Neural crest cell (in vitro differentiated cells): ENCODE results near the gene LARP4B. TPM values are rescaled to one million over a fixed set of nuclear protein-coding genes. Genes with fewer than 3 reads are reported as not detected.

Experiments used
- DNase-seq: peaks from one replicate; pipeline ENCODE4 v3.0.0; 2021; ENCODE audit warnings: low read depth, mixed read lengths, low spot score
- H3K27ac Mint-ChIP-seq: one replicate; pipeline ENCODE4 v1.8.0; 2021; ENCODE audit warnings: mild to moderate bottlenecking, mixed read lengths; ENCODE audit not compliant: unreplicated experiment
- H3K27me3 Mint-ChIP-seq: 2 replicates; pipeline ENCODE4 v1.8.0; 2021; ENCODE audit warnings: low read depth, mild to moderate bottlenecking, mixed read lengths
- H3K36me3 Mint-ChIP-seq: 2 replicates; pipeline ENCODE4 v1.8.0; 2021; ENCODE audit warnings: low read depth, mild to moderate bottlenecking, mixed read lengths
- H3K4me1 Mint-ChIP-seq: 2 replicates; pipeline ENCODE4 v1.8.0; 2021; ENCODE audit warnings: mixed read lengths
- H3K4me3 Mint-ChIP-seq: one replicate; pipeline ENCODE4 v1.8.0; 2021; ENCODE audit warnings: mild to moderate bottlenecking, mixed read lengths
- H3K9me3 Mint-ChIP-seq: 2 replicates; pipeline ENCODE4 v1.8.0; 2021; ENCODE audit warnings: mixed read lengths
- CTCF ChIP-seq: fragments of 200-600 bp; sonication (generic); conservative IDR thresholded peaks from 2 replicates; pipeline ENCODE4 v1.5.0; 2021; ENCODE audit warnings: antibody characterized with exemption, mild to moderate bottlenecking
- total RNA-seq: library from RNA; stranded (reverse); gene quantifications from 2 replicates; pipeline ENCODE4 v1.2.1, GENCODE V29; 2021

Gene LARP4B
- total RNA-seq, 1 donor from 2014 or later, result 75.4 TPM

GRCh38 chr10:810351-810846 lies 121.1 kb downstream of the LARP4B start:
- no peaks in the 10 kb centered on the region for H3K9me3 Mint-ChIP-seq
- H3K4me1 Mint-ChIP-seq, result no peaks in the 10 kb centered on the region
- no peaks in the 10 kb centered on the region for H3K27me3 Mint-ChIP-seq
- peaks cover 18% of the 10 kb centered on the region for H3K36me3 Mint-ChIP-seq
- H3K27ac Mint-ChIP-seq, result peak overlapping the region; percentile 62
- TF ChIP-seq CTCF, result peak; percentile 57
- peak; percentile 38 for DNase-seq
- H3K4me3 Mint-ChIP-seq, result no peak overlapping the region

GRCh38 chr10:809671-810350 lies 121.7 kb downstream of the LARP4B start:
- Mint-ChIP-seq H3K27ac (peak overlapping the region; percentile 62), H3K4me1 (no peaks in the 10 kb centered on the region), H3K9me3 (no peaks in the 10 kb centered on the region), H3K4me3 (no peak overlapping the region), H3K36me3 (peaks cover 18% of the 10 kb centered on the region), H3K27me3 (no peaks in the 10 kb centered on the region)
- DNase-seq, result no peak
- TF ChIP-seq CTCF, result no peak

GRCh38 chr10:807958-808353 lies 123.5 kb downstream of the LARP4B start:
- Mint-ChIP-seq H3K4me1 (no peaks in the 10 kb centered on the region), H3K9me3 (no peaks in the 10 kb centered on the region), H3K4me3 (no peak overlapping the region), H3K27me3 (no peaks in the 10 kb centered on the region), H3K27ac (peak overlapping the region; percentile 81), H3K36me3 (peaks cover 18% of the 10 kb centered on the region)
- DNase-seq, result no peak
- no peak for TF ChIP-seq CTCF

GRCh38 chr10:807163-807957 lies 124.1 kb downstream of the LARP4B start:
- no peaks in the 10 kb centered on the region for H3K4me1 Mint-ChIP-seq
- no peaks in the 10 kb centered on the region for H3K27me3 Mint-ChIP-seq
- peak overlapping the region; percentile 81 for H3K27ac Mint-ChIP-seq
- no peak for TF ChIP-seq CTCF
- no peak for DNase-seq
- H3K4me3 Mint-ChIP-seq, result no peak overlapping the region
- no peaks in the 10 kb centered on the region for H3K9me3 Mint-ChIP-seq
- peaks cover 18% of the 10 kb centered on the region for H3K36me3 Mint-ChIP-seq

- no peak for DNase-seq
- Mint-ChIP-seq H3K27me3 (no peaks in the 10 kb centered on the region), H3K9me3 (no peaks in the 10 kb centered on the region), H3K4me3 (no peak overlapping the region), H3K36me3 (peaks cover 16% of the 10 kb centered on the region), H3K27ac (peak overlapping the region; percentile 7), H3K4me1 (no peaks in the 10 kb centered on the region)
- TF ChIP-seq CTCF, result no peak
Measured at GRCh38 chr10:806451-807162, 124.9 kb downstream of the LARP4B start.
